ENCODE results near the gene MAPK9. TPM values are rescaled to one million over a fixed set of nuclear protein-coding genes. Genes with fewer than 3 reads are reported as not detected.

The MAPK9 gene
- total and polyA plus RNA-seq, 9 of the 15 experiments (the other 6 are each of a cell fraction or from before 2014, with no cell fraction given), result 4.8 to 58.0 (median 29.9) TPM

DNA sequence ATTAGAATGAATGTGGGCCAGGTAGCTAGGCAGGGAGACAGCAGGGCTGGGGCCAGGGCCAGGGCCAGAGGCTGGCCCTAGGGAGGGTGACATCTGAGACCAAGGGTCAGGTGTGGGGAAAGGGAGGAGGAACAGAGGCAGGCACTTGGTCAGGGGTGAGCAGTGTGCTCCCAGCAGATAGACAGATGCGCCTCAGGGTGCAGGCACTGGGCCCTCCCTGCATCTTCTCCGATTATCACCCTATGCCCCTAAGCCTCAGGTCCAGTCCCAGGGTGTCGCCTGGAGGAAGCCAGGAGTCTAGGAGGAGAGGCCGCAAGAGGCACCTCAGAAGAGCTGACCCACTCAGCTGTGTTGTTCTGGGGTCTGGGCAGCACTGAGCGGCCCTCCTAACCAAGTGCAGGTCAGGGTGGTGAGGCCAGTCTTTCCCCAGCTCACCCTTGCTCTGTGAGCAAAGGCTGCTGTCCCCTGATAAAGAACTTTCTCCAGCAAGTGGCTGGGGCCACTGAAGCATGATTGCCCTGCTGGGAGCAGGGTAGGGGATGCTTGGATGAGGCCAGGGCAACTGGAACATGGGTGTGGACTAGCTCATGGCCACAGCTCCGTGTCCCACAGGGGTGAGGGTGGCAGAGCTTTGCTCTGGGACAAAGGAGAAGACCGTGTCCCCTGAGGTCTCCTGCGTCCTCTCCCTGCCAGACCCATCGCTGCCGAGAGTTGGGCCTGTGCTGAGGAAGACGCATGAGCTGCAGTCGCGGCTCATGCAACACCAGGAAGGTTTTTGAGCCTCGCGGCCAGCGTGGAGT lies 80.7 kb downstream of the MAPK9 start:
- peak; percentile 54 to 71 (median 60) for DNase-seq (ENCODE audit: extremely low read depth in 1 of 4, low spot score in 3 of 4)
- Histone ChIP-seq H4K20me1 (replicated peaks; ENCODE audit: control insufficient read depth, insufficient read depth, low read length) (no peaks in the 10 kb centered on the region), H3K36me3 (ENCODE audit: control insufficient read depth, insufficient read depth, low read length) (no peaks in the 10 kb centered on the region), H3K9me1 (ENCODE audit: control insufficient read depth, insufficient read depth, low read length) (peaks cover 4% of the 10 kb centered on the region), H3K27ac (ENCODE audit: extremely low read depth, low read depth, low read length) (no peak overlapping the region), H3K27me3 (ENCODE audit: control insufficient read depth in 2 of 2, insufficient read depth in 2 of 2, low read length in 2 of 2) (peaks cover 4 to 55% of the 10 kb centered on the region in 2 experiments; a peak in 4 of 5 replicates), H3K9ac (ENCODE audit: insufficient read depth in 1 of 2, low read depth in 2 of 2, low read length in 2 of 2) (no peak overlapping the region), H3K4me1 (replicated peaks in 1 of 2; ENCODE audit: control insufficient read depth in 2 of 2, insufficient read depth in 2 of 2, low read length in 2 of 2) (peaks cover 8 to 44% of the 10 kb centered on the region in 2 experiments; a peak in 4 of 5 replicates), H3K9me3 (replicated peaks; ENCODE audit: control insufficient read depth, insufficient read depth, low read depth, low read length) (no peaks in the 10 kb centered on the region), H3K4me3 (no peak overlapping the region), H2AFZ (ENCODE audit: low read depth, low read length) (peak overlapping the region; percentile 56; the same call in 1 of the 2 replicates), H3K79me2 (ENCODE audit: control insufficient read depth, insufficient read depth, low read length) (no peaks in the 10 kb centered on the region), H3K4me2 (ENCODE audit: insufficient read depth, low read length) (peak overlapping the region; percentile 24)
- WGBS (ENCODE audit: insufficient coverage, low coverage, missing lambda C conversion rate), result 23% methylated on average over 14 of the region's 16 CpGs
- ChIA-PET CTCF (ENCODE audit: low intra/inter-chr PET ratio) (interaction anchor here (0.7 kb wide), 1 partner anchor 13 kb away, joined by 3 read pairs; no protein-coding TSS in a partner anchor), POLR2A (interaction anchor here (0.6 to 1.4 kb wide), 4 partner anchors 16 to 844 kb away, joined by 3 to 4 read pairs (median 3); no protein-coding TSS in a partner anchor)
- in situ Hi-C loops (cut with MboI) (no loop called here), intact Hi-C loops (cut with micrococcal nuclease) (no loop called here)
- peak; percentile 82 for FAIRE-seq
- peak; percentile 16 for ATAC-seq
- no TSS peak for BruUV-seq (replicated peaks)
- TF ChIP-seq CHD4 (IDR thresholded peaks at IDR 0.05; ENCODE audit: insufficient read depth, insufficient replicate concordance, low read depth, low read length, poor library complexity, severe bottlenecking) (no peak), NFXL1 (CRISPR knock-in tag; IDR thresholded peaks at IDR 0.05) (no peak), POLR3G (IDR thresholded peaks at IDR 0.05; ENCODE audit: extremely low read depth, insufficient read length, insufficient replicate concordance) (no peak), ETV5 (CRISPR knock-in tag; IDR thresholded peaks at IDR 0.05; ENCODE audit: low read depth) (no peak), TSC22D4 (tag; IDR thresholded peaks at IDR 0.05) (no peak), STAT5A (IDR thresholded peaks at IDR 0.05; ENCODE audit: borderline replicate concordance, low read length) (peak; percentile 32; the same call in 1 of the 2 replicates), HNRNPLL (IDR thresholded peaks at IDR 0.05; ENCODE audit: low read depth, low read length, poor library complexity, severe bottlenecking) (no peak), ZNF12 (CRISPR knock-in tag; IDR thresholded peaks at IDR 0.05) (no peak), ARID1B (IDR thresholded peaks at IDR 0.05) (peak; percentile 70), RAD51 (IDR thresholded peaks at IDR 0.05; ENCODE audit: borderline replicate concordance, low read depth) (no peak), HOXB6 (CRISPR knock-in tag; IDR thresholded peaks at IDR 0.05; ENCODE audit: borderline replicate concordance) (no peak), ZSCAN32 (CRISPR knock-in tag; IDR thresholded peaks at IDR 0.05) (no peak)
- TF ChIP-seq, protein P1, sequence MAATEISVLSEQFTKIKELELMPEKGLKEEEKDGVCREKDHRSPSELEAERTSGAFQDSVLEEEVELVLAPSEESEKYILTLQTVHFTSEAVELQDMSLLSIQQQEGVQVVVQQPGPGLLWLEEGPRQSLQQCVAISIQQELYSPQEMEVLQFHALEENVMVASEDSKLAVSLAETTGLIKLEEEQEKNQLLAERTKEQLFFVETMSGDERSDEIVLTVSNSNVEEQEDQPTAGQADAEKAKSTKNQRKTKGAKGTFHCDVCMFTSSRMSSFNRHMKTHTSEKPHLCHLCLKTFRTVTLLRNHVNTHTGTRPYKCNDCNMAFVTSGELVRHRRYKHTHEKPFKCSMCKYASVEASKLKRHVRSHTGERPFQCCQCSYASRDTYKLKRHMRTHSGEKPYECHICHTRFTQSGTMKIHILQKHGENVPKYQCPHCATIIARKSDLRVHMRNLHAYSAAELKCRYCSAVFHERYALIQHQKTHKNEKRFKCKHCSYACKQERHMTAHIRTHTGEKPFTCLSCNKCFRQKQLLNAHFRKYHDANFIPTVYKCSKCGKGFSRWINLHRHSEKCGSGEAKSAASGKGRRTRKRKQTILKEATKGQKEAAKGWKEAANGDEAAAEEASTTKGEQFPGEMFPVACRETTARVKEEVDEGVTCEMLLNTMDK (IDR thresholded peaks at IDR 0.05; ENCODE audit: borderline replicate concordance, insufficient read depth, low read depth, low read length, poor library complexity, severe bottlenecking), result no peak
- TF ChIP-seq, protein P2, sequence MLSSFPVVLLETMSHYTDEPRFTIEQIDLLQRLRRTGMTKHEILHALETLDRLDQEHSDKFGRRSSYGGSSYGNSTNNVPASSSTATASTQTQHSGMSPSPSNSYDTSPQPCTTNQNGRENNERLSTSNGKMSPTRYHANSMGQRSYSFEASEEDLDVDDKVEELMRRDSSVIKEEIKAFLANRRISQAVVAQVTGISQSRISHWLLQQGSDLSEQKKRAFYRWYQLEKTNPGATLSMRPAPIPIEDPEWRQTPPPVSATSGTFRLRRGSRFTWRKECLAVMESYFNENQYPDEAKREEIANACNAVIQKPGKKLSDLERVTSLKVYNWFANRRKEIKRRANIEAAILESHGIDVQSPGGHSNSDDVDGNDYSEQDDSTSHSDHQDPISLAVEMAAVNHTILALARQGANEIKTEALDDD (IDR thresholded peaks at IDR 0.05), result no peak
- TF ChIP-seq, protein P3, sequence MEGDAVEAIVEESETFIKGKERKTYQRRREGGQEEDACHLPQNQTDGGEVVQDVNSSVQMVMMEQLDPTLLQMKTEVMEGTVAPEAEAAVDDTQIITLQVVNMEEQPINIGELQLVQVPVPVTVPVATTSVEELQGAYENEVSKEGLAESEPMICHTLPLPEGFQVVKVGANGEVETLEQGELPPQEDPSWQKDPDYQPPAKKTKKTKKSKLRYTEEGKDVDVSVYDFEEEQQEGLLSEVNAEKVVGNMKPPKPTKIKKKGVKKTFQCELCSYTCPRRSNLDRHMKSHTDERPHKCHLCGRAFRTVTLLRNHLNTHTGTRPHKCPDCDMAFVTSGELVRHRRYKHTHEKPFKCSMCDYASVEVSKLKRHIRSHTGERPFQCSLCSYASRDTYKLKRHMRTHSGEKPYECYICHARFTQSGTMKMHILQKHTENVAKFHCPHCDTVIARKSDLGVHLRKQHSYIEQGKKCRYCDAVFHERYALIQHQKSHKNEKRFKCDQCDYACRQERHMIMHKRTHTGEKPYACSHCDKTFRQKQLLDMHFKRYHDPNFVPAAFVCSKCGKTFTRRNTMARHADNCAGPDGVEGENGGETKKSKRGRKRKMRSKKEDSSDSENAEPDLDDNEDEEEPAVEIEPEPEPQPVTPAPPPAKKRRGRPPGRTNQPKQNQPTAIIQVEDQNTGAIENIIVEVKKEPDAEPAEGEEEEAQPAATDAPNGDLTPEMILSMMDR (IDR thresholded peaks at IDR 0.05 in 2 of 3, conservative IDR thresholded peaks at IDR 0.05 in 1 of 3; ENCODE audit: insufficient read depth in 2 of 3, low read depth in 1 of 3, low read length in 3 of 3), result no peak

Data from K562 (cell line).